GM12891 (cell line): ENCODE measurements around the gene NPAS2.

Experiments
- DNase-seq: peaks from one replicate; pipeline ENCODE4 v3.0.0; 2011; ENCODE audit warnings: low spot score; ENCODE audit not compliant: insufficient read length
- FAIRE-seq: peaks from 2 replicates; lab custom pipeline; 2011; peaks lifted over from hg19 to GRCh38; lab: Jason Lieb, UNC
- PAX5 ChIP-seq: IDR thresholded peaks from 2 replicates; pipeline ENCODE4 v1.6.1; 2011; ENCODE audit warnings: low read length, moderate library complexity, mild to moderate bottlenecking; ENCODE audit not compliant: insufficient read depth, severe bottlenecking
- POLR2A ChIP-seq: IDR thresholded peaks from 2 replicates; pipeline ENCODE4 v1.6.1; 2011; ENCODE audit warnings: low read depth, low read length, control low read depth
- POLR2AphosphoS5 ChIP-seq: IDR thresholded peaks from 2 replicates; pipeline ENCODE4 v1.6.1; 2011; ENCODE audit warnings: low read depth, low read length, control low read depth
- POU2F2 ChIP-seq: IDR thresholded peaks from 2 replicates; pipeline ENCODE4 v1.6.1; 2011; ENCODE audit warnings: low read depth, mild to moderate bottlenecking, control low read depth, low read length, moderate library complexity
- SPI1 ChIP-seq: IDR thresholded peaks from 2 replicates; pipeline ENCODE4 v1.6.1; 2011; ENCODE audit warnings: low read depth, low read length, control low read depth
- TAF1 ChIP-seq: IDR thresholded peaks from 2 replicates; pipeline ENCODE4 v1.6.1; 2011; ENCODE audit warnings: low read depth, low read length, control low read depth

NPAS2 gene

DNA sequence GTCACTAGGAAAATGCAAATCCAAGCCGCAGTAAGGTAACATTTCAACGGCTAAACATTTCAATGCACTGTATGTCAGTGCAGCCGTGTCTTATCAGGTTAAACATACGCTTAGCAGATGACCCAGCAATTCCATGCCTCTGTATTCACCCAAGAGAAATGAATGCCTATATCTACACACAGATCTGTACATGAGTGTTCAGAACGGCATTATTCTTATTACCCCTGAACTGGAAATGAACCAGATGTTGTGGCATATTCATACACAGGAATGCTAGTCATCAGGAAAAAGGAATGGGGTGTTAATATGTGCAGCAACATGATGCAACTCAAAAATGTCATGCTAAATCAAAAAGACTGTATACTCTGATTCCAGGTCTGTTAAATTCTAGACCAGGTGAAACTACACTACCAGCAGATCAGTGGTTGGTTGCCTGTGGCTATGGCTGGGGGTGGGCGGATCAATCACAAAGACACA, 101.8 kb downstream of the NPAS2 start:
- no peak for FAIRE-seq

DNA sequence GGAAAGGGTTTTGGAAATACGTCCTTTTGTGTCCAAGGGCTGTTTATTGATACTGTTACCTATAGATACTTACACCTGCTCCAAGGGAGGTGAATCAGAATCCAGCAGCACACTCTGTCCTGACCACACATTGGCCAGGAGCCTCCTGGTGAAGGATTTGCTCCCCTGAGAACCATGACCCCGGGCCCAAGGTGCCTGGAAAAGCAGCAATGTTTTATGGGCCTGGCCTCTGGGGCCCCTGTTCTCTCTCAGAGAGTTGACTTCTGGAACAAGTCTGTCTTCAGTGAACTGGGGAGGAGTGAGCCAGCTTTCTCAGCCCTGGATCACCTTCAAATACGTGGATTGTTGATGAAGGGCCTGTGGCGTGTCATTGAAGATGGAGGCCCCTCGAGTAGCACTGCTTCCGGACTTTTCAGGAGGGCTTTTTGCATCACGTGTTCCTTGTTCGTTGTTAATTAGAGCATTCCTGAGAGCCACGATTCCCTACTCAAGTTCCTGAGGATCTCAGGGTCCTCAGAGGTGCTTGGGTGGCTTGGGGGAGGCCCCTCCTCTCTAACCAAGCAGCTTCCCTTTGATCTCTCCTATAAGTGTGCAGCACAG, 103.6 kb downstream of the NPAS2 start:
- DNase-seq (no peak), FAIRE-seq (no peak)
- TF ChIP-seq POU2F2 = no peak
- TF ChIP-seq PAX5 = no peak
- TF ChIP-seq POLR2AphosphoS5 = no peak
- TF ChIP-seq TAF1 = no peak
- TF ChIP-seq POLR2A = no peak
- no peak for TF ChIP-seq SPI1

More for the DNA sequence above, 101.8 kb downstream of the NPAS2 start:
- TF ChIP-seq PAX5 (no peak), POU2F2 (no peak), POLR2A (no peak), TAF1 (no peak), POLR2AphosphoS5 (no peak), SPI1 (no peak)
- no peak for DNase-seq

DNA sequence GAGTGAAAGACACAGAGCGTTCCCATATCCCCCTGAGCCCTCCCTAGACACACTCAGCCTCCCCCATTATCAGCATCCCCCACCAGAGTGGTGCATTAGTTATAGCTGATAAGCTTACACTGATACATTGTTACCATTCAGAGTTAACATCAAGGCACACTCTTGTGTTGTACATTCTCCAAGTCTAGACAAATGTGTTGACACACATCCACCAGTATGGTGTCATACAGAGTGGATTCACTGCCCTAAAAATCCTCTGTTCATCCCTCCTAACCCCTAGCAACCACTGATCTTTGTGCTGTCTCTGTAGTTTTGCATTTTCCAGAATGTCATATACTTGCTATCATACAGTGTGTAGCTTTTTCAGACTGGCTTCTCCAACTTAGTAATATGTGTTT, 104.2 kb downstream of the NPAS2 start:
- no peak for DNase-seq
- TF ChIP-seq TAF1 (no peak), POLR2AphosphoS5 (no peak), POU2F2 (no peak), POLR2A (no peak), SPI1 (no peak), PAX5 (no peak)
- FAIRE-seq = no peak

DNA sequence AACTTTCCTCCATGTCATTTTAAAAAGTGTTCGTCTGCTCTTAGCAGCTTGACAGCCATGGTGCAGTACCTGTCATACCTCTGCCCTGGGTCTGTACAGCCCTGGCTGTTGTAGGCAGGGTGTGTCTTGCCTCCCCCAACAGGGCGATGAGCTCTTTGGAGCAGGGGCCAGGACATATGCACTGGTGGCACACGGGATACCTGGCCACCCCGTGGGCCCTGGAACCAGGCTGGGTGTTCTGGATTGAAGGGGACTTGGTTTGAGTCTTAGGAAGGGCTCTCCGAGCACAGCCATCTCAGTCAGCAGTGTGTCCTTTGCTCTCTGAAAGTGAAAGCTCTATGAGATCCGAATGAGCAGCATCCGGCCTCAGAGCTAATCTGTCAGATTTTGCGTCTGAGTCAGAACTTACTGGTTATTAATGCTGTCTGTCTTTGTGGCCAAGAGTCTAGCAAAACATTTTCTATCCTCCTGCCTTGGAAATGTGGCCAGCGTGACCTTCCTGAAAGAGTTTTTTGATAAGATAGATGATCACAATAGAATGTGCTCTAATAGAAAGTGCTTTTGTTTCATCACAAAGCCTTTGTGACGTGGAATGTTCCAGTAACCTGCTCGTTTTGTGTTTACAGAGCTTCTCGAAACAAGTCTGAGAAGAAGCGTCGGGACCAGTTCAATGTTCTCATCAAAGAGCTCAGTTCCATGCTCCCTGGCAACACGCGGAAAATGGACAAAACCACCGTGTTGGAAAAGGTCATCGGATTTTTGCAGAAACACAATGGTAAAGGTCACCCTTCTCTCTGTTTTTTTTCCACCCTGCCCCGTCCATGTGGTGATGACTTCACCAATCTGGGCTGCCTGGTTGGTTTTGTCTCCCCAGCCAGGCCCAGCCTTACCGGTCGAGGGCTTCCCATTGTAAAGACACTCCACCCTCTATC, 104.8 kb downstream of the NPAS2 start:
- TF ChIP-seq PAX5 (no peak), POLR2AphosphoS5 (no peak), TAF1 (no peak), POLR2A (no peak), SPI1 (no peak), POU2F2 (no peak)
- DNase-seq = no peak
- FAIRE-seq = no peak

DNA sequence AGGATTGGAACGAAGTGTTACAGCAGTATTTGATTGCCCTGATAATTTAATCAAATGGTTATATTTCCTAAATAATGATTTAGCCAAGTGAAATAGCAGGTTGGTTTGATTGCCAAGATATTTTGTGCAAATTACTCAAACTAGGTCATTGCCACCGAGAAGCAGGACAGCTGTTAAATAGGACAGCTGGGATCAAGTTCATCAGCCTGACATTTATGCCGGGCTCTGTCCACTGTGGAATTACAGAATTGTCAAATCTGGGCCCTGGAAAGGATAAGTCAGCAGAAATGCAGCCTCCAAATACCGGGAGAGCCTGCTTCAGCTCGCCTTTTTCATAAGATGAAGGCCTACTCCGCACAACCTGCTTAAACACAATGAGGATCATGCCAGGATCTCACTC, 108.3 kb downstream of the NPAS2 start:
- DNase-seq = no peak
- FAIRE-seq = no peak
- TF ChIP-seq SPI1 (no peak), TAF1 (no peak)

DNA sequence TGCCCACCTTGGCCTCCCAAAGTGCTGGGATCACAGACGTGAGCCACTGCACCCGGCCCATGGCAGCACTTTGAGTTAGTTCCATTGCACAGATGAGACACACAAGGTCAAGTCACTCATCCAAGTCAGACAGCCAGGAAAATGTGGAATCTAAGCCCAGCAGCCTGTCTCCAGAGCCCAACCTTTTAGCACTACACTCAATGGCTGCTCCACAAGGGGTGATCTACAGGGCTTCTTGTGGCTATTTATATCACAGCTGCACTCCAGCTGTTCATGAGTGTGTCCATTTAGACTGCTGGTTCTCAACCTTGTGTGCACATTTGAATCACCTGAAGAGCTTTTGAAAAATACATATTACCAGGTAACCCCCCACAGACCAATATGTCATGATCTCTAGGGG, 109.2 kb downstream of the NPAS2 start:
- DNase-seq (no peak), FAIRE-seq (no peak)
- TF ChIP-seq POLR2A (no peak), TAF1 (no peak), POU2F2 (no peak), PAX5 (no peak), SPI1 (no peak), POLR2AphosphoS5 (no peak)

DNA sequence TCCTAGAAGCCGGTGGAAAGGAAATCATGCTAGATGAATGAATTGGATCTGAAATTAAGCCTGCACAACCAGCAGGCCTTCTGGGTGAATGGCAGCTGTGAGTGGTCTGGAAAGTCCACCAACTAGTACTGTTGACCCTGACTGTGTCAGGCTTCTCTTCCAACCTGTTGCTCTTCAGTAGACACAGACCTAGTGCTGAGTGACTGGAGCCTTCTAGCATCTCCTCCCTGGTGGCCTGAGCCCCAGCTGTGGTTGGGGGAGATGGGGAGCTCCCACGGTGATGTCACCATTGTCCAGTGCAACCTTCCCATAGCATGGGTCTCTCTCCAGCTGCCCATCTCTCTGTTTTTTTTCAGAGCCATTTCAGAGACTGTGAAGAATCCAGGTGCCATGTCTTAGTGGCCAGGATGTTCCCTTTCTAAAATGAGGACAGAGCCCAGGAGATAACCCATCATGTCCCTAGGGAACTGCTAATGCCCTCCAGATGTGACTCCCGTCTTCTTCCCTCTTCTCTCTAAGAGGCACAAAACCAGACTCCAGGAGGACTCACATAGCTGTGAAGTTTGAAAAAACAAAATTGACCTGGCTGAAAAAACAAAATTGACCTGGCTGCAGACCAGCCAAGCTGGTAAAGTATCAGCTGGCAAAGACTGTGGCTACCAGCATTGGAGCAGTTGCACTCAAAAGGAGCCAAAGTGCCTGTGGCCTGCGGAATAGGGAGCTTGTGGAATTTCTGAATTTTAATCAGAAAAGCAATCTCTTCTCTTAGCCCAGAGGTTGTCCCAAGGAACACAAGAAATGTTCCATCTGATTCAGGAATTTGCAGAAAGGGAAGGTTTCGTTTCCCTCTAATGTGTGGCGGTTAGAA, 114.8 kb downstream of the NPAS2 start:
- TF ChIP-seq POLR2AphosphoS5 (no peak), POU2F2 (no peak), TAF1 (no peak), SPI1 (no peak), PAX5 (no peak), POLR2A (no peak)
- FAIRE-seq (no peak), DNase-seq (no peak)

DNA sequence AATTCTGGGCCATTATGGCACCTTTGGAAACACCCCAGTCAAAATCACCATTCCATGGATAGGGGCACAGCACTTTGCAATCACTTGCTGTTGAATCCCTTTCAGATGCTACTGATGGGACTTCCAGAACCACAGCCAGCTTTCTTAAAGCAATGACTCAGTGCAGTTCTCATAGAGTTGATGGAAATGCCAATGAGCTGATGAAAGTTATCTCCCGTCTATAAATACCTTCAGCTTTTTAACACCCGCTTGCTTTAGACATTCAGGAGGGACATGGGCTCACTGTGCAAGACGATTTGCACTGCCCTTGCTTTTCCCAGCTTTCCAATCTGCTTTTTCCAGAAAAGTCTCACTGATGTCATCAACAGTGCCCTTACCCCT, 115.4 kb downstream of the NPAS2 start:
- DNase-seq (no peak), FAIRE-seq (no peak)
- TF ChIP-seq POLR2A = no peak
- TF ChIP-seq SPI1 = no peak
- TF ChIP-seq PAX5 = no peak

DNA sequence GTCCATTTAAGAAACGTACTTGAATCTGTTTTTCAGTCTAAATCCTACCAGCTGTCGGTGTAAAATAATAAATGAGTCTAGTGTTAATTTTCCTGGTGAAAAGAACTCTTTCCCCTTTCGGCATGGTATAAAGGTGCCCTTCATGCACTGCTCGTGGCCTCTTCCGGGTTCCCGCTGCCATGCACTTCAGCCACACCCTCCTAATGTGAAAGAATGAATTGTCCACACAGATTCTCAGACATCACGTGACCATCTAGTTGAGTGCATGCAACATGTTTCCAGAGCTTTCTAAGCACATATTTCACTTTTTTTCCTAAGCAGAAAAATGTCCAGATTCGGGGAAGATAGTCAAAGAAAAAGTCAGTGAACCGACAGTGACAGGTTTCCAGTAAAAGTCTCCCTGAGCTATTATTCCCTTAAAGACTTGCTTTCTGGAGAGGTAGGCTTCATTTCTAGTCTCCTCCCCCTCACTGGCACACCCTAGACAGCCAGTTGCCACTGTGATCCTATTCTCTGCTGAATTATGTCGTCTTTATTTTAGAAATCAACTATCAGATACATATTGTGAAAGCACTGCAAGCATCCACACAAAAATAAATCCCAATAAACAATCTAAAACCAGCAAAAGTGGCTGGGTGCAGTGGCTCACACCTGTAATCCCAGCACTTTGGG, 116.3 kb downstream of the NPAS2 start:
- no peak for FAIRE-seq
- no peak for TF ChIP-seq TAF1
- no peak for DNase-seq
